Measurements from ENCODE around the gene SLC7A9. TPM values are rescaled to one million over a fixed set of nuclear protein-coding genes. Genes with fewer than 3 reads are reported as not detected.

Gene SLC7A9
- total and polyA plus RNA-seq, 2 of the 13 experiments (the other 11 are each of a cell fraction or from before 2014, with no cell fraction given) = 4.7 to 8.3 TPM

- no peak for TF ChIP-seq ZNF629 (CRISPR knock-in tag; conservative IDR thresholded peaks at IDR 0.05)
- TF ChIP-seq NR2C2 (CRISPR knock-in tag; IDR thresholded peaks at IDR 0.05; ENCODE audit: borderline replicate concordance) = peak; percentile 50; the same call in 1 of the 2 replicates
- TF ChIP-seq ZMYM4 (CRISPR knock-in tag; IDR thresholded peaks at IDR 0.05) = no peak
- no peak for TF ChIP-seq BRD4 (CRISPR knock-in tag; IDR thresholded peaks at IDR 0.05)
- no peak for TF ChIP-seq ZNF354B (CRISPR knock-in tag; IDR thresholded peaks at IDR 0.05)
- TF ChIP-seq RELA (CRISPR knock-in tag; IDR thresholded peaks at IDR 0.05) = no peak
- TF ChIP-seq MZF1 (CRISPR knock-in tag; IDR thresholded peaks at IDR 0.05; ENCODE audit: borderline replicate concordance) = no peak
- peak; percentile 66 to 78 for TF ChIP-seq POLR2A (IDR thresholded peaks at IDR 0.05; ENCODE audit: insufficient read depth in 1 of 2, low read depth in 2 of 2, low read length in 2 of 2)
- TF ChIP-seq KDM6A (CRISPR knock-in tag; IDR thresholded peaks at IDR 0.05; ENCODE audit: low read depth) = 0 out of 2 replicates have a peak, but pooled peaks have one; percentile 16
- TF ChIP-seq THAP11 (CRISPR knock-in tag; IDR thresholded peaks at IDR 0.05) = no peak
- TF ChIP-seq DPF2 (CRISPR knock-in tag; IDR thresholded peaks at IDR 0.05; ENCODE audit: borderline replicate concordance, low read depth) = no peak
- TF ChIP-seq SMYD3 (CRISPR knock-in tag; IDR thresholded peaks at IDR 0.05) = no peak
- TF ChIP-seq RNF219 (CRISPR knock-in tag; IDR thresholded peaks at IDR 0.05) = no peak
- TF ChIP-seq ZNF678 (CRISPR knock-in tag; IDR thresholded peaks at IDR 0.05) = no peak
- TF ChIP-seq POLR2AphosphoS5 (IDR thresholded peaks at IDR 0.05; ENCODE audit: low read depth, low read length) = peak; percentile 70
- TF ChIP-seq RARA (CRISPR knock-in tag; IDR thresholded peaks at IDR 0.05) = peak; percentile 46; the same call in 1 of the 2 replicates
- no peak for TF ChIP-seq NR2F2 (IDR thresholded peaks at IDR 0.05; ENCODE audit: borderline replicate concordance, low read depth)
- TF ChIP-seq ERF (CRISPR knock-in tag; IDR thresholded peaks at IDR 0.05) = peak; percentile 48; the same call in 1 of the 2 replicates
- peak; percentile 14 for TF ChIP-seq TEAD3 (CRISPR knock-in tag; optimal IDR thresholded peaks at IDR 0.05; ENCODE audit: borderline replicate concordance)
- TF ChIP-seq ETV5 (CRISPR knock-in tag; IDR thresholded peaks at IDR 0.05; ENCODE audit: borderline replicate concordance) = peak; percentile 24; the same call in 1 of the 2 replicates
- TF ChIP-seq ZBTB33 (CRISPR knock-in tag; IDR thresholded peaks at IDR 0.05) = no peak
- TF ChIP-seq GABPB1 (CRISPR knock-in tag; IDR thresholded peaks at IDR 0.05) = peak; percentile 9; the same call in 1 of the 2 replicates
- no peak for TF ChIP-seq POLR2AphosphoS2 (IDR thresholded peaks at IDR 0.05; ENCODE audit: low read depth, low read length)
- TF ChIP-seq, protein P1, sequence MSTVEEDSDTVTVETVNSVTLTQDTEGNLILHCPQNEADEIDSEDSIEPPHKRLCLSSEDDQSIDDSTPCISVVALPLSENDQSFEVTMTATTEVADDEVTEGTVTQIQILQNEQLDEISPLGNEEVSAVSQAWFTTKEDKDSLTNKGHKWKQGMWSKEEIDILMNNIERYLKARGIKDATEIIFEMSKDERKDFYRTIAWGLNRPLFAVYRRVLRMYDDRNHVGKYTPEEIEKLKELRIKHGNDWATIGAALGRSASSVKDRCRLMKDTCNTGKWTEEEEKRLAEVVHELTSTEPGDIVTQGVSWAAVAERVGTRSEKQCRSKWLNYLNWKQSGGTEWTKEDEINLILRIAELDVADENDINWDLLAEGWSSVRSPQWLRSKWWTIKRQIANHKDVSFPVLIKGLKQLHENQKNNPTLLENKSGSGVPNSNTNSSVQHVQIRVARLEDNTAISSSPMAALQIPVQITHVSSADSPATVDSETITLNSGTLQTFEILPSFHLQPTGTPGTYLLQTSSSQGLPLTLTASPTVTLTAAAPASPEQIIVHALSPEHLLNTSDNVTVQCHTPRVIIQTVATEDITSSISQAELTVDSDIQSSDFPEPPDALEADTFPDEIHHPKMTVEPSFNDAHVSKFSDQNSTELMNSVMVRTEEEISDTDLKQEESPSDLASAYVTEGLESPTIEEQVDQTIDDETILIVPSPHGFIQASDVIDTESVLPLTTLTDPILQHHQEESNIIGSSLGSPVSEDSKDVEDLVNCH (CRISPR knock-in tag; IDR thresholded peaks at IDR 0.05) = no peak
- TF ChIP-seq KLF9 (CRISPR knock-in tag; IDR thresholded peaks at IDR 0.05; ENCODE audit: low read depth) = no peak
- no peak for TF ChIP-seq RBAK (CRISPR knock-in tag; IDR thresholded peaks at IDR 0.05)
- TF ChIP-seq POLR2G (IDR thresholded peaks at IDR 0.05; ENCODE audit: low read depth, low read length) = peak; percentile 83
Observed at GRCh38 chr19:32869369-32869965, at the start of gene SLC7A9 (continued).
